ENCODE results near the gene TBX18.

TBX18 gene

GRCh38 chr6:84801250-84801649 lies 36.9 kb upstream of the TBX18 start:
- in situ Hi-C loops (cut with HindIII; ENCODE audit: low sequenced_read_pairs), result no loop called here
- no peak for DNase-seq (ENCODE audit: low read depth, low spot score)
- no peak overlapping the region for H3K4me3 ChIP-seq (ENCODE audit: low read depth, low read length)
- TF ChIP-seq CTCF (IDR thresholded peaks at IDR 0.05; ENCODE audit: low read depth, low read length), result no peak

DNA sequence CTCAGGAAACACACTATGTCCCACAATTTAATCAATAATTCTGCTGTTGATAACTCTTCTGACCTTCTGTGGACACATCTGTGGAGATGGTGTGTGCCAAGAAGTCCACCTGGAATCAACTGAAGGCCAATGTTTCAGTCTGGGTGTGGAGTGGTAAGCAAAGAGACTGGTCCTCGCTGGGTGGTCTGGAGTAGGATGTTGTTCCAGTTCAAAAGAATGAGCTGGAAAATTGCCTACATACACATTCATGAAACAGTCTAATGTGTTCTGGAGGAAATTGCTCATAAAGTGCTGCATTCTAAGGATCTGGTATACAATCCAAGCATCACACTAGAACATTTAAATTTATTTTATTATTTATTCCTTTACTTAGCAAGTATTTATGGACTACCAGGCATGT lies 33.9 kb upstream of the TBX18 start:
- DNase-seq (ENCODE audit: low read depth, low spot score), result peak; percentile 86
- H3K4me3 ChIP-seq (ENCODE audit: low read depth, low read length), result no peak overlapping the region
- in situ Hi-C loops (cut with HindIII; ENCODE audit: low sequenced_read_pairs), result no loop called here

DNA sequence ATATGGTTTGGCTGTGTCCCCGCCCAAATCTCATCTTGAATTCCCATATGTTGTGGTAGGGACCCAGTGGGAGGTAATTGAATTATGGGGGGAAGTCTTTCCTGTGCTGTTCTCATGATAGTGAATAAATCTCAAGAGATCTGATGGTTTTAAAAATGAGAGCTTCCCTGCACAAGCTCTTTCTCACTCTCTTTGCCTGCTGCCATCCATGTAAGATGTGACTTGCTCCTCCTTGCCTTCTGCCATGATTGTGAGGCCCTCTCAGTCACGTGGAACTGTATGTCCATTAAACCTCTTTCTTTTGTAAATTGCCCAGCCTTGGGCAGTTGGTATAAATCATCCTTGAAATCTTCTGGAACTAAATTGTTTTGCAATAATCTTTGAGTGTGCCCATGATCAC lies 31.9 kb upstream of the TBX18 start:
- DNase-seq (ENCODE audit: low read depth, low spot score), result no peak
- in situ Hi-C loops (cut with HindIII; ENCODE audit: low sequenced_read_pairs), result no loop called here
- no peak for TF ChIP-seq CTCF (IDR thresholded peaks at IDR 0.05; ENCODE audit: low read depth, low read length)
- H3K4me3 ChIP-seq (ENCODE audit: low read depth, low read length), result no peak overlapping the region

More for the DNA sequence above, 33.9 kb upstream of the TBX18 start:
- TF ChIP-seq CTCF (IDR thresholded peaks at IDR 0.05; ENCODE audit: low read depth, low read length), result no peak

DNA sequence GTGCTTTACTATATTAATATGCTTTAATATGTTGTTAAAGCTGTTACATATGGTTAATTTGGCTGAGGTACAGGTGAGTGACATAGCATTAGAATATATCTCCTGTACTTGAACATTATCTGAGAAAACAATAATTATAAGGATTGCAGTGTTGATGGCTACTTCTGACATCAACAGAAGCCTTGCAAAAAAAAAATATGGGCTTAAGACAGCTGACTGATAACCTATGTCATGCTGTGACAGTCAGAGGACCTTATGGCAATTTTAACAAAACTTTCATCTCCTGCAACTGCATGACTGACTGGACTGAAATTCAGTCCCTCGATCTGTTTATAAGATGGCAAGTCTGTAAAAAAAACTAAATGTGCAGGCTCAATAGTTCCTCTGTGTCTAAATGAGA lies 27.5 kb upstream of the TBX18 start:
- in situ Hi-C loops (cut with HindIII; ENCODE audit: low sequenced_read_pairs), result no loop called here
- H3K4me3 ChIP-seq (ENCODE audit: low read depth, low read length), result no peak overlapping the region
- no peak for DNase-seq (ENCODE audit: low read depth, low spot score)
- TF ChIP-seq CTCF (IDR thresholded peaks at IDR 0.05; ENCODE audit: low read depth, low read length), result no peak

DNA sequence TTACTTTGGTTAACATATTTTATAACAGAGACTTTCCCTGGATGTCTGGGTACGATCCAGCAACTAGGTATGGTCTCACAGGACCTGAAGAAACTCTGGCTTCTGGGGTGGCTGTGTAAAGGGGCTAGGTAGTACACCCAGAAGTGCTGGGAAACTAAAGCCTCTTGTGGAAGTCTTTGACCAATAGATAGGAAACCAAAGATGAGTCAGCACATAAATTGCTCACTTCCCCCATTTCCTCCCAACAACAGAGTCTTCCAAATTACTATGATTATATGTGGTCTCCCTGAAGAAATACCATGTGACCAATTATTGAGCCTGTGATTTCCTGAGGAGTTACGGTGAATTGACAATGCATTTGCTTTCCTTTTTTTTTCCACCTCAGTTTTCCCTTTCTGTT lies 26.8 kb upstream of the TBX18 start:
- no peak for TF ChIP-seq CTCF (IDR thresholded peaks at IDR 0.05; ENCODE audit: low read depth, low read length)
- H3K4me3 ChIP-seq (ENCODE audit: low read depth, low read length), result no peak overlapping the region
- peak; percentile 40 for DNase-seq (ENCODE audit: low read depth, low spot score)
- in situ Hi-C loops (cut with HindIII; ENCODE audit: low sequenced_read_pairs), result no loop called here

DNA sequence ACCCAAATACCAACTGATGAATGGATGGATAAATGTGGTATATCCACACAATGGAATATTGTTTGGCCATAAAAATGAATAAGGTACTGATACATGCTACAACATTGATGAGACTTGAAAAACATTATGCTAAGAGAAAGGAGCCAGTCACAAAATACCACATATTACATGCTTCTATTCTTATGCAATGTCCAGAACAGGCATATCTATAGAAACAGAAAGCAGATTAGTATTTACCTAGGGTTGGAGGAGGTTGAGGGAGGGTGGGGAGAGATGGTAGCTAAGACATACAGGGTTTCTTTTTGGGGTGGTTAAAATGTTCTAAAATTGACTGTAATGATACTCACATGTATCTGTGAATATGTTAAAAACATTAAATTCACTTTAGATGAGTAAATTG lies 24.8 kb upstream of the TBX18 start:
- H3K4me3 ChIP-seq (ENCODE audit: low read depth, low read length), result no peak overlapping the region
- in situ Hi-C loops (cut with HindIII; ENCODE audit: low sequenced_read_pairs), result no loop called here
- DNase-seq (ENCODE audit: low read depth, low spot score), result no peak
- TF ChIP-seq CTCF (IDR thresholded peaks at IDR 0.05; ENCODE audit: low read depth, low read length), result no peak

- DNase-seq (ENCODE audit: low read depth, low spot score), result no peak
- H3K4me3 ChIP-seq (ENCODE audit: low read depth, low read length), result no peak overlapping the region
- TF ChIP-seq CTCF (IDR thresholded peaks at IDR 0.05; ENCODE audit: low read depth, low read length), result no peak
- in situ Hi-C loops (cut with HindIII; ENCODE audit: low sequenced_read_pairs), result no loop called here
These were observed 24.3 kb upstream of the TBX18 start for GRCh38 chr6:84788689-84789088.
